GM21390 (cell line): ENCODE data around the gene CRIP3.

Experiments
- ATAC-seq: cut with Tn5 transposase; IDR thresholded peaks from one replicate; pipeline ENCODE4 v1.9.1; 2021; ENCODE audit not compliant: unreplicated experiment

CRIP3 gene

DNA sequence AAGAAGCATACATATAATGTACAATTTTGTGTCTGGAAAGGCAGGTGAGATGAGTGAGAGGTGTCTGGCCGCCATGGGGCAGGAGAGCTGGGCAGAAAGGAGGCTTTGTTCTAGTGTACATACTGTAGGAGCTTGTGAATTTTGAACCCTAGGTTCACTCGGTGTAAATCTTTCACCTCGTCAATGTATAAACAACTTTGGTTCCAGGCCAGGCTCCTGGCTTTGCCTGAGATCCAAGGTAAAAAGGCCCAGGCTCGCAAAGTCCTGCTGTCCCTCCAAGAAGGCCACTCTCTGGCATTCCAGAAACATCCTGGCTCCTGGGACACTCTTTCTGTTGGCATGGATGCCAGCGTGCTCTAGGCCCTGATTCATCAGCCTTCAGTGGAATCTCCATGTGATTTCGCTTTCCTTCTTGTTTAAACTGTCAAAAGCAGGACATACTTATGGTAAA, 17.7 kb downstream of the CRIP3 start:
- ATAC-seq: no peak

DNA sequence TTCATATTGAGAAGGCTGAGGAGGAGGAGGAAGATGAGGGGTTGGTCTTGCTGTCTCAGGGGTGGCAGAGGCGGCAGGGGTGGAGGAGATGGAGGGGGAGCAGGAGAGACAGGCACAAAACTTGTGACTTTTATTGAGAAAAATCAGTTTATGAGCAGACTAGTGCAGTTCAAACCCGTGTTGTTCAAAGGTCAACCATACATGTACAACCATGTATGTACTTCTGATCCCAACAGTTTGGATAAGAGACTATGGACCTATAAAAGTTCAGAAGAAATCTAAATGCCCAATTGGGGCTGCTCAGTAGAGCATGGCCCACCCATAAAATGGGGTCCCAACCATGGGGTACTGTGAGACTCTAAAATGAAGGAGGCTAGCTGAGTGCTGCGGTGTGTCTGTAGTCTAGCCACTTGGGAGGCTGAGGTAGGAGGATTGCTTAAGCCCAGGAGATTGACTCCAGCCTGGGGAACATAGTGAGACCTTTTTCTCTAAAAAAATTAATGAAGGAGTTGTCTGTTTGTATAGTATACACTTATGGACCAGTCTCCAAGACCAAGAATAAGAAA, 18.2 kb downstream of the CRIP3 start:
- no peak for ATAC-seq

DNA sequence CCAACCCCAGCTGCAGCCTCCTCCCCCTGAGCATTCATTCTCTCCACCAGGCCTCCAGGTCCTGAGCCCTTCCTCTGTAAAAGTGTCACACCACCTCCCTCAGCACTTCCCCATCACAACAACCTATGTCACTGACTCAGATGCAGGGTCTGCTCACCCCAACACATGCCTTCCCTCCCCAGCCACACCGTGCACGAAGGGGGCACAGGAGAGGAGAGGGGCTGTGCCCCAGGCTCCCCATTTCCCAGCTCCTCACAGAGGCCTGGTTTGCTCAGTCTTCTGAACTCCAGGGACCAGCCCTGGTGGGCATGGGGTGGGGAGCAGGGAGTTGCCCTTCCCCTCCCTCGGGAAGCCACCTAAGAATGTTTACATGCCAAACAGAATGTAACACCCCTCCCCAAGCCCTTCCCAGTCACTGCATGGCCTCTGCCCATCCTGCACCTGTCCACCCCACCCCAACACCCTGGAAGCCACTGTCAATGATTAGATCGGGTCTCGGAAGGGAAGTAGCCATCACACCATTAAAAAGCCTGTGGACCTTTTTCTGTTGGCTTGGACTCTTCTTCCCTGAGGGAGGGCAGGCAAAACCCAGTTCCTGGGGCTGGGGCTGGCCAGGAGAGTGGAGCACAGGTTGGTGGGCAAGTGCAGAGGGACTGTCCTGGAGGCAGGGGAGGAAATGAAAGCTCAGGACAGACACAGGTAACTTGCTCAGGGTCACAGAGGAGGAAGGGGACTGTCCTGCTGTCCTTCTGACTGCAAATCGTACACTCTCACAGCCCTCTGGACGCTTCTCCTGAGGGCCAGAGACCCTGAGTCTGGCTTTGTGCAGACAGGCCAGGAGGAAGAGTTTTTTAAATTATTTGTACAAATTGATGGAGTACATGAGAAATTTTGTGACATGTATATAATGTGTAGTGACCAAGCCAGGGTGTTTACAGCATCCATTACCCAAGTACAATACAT, 20.6 kb downstream of the CRIP3 start:
- no peak for ATAC-seq

DNA sequence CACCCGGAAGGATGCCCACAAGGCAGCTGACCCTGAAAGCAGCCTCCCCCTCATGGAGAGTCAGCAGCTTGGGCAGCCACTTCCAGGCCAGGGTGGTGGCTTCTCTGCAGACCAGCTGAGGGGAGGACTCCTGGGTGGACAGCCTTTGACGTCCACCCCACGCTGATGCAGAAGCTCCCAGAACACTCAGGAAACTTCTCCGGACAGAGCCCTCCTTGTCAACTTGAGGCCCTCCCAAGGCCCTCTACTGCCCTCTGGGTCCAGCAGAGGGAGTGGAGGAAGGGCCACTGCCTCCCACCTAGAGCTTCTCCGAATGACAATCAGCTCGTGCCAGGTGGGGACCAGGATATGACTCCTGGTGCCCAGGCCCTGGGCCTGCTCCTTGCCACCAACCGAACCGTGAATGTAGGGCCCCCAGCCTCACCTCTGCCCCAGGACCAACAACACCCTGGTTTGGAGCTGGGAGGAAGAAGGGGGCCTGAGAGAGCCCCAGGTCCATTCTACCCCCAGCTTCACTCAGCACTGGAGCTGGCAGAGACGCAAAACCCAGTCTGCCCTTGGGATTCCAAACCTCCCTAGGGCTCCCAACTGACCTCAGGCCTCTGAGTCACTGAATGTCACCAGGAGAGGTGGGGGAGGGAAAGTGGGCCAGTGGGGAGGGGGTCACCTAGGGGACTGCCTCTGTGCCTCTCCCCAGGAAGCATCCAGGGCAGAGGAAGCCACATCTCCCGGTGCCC, 21.5 kb downstream of the CRIP3 start:
- no peak for ATAC-seq

DNA sequence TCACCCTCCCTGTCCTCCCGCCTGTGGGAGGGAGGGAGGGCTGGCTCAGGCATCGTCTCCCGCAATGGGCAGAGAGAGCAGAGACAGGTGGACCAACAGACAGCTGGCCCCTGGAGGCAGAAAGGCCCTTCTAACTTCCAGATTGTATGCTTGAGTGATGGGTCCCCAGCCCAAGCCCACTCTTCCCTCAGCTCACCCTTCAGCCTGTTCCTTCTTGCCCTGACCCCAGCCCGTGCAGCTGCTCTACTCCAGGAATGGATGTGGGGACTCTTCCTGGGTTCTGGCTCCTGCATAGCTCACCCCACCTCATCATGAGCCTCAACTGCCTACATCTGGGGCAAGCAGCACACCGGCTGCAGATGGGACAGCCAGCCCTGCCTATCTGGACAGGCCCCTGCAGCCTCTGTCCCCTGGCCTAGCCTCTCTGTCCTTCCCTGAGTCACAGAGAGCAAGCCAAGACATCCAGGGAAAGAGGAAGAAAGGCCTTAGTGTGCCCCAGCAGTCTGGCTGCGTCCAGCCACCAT, 22.1 kb downstream of the CRIP3 start:
- no peak for ATAC-seq

DNA sequence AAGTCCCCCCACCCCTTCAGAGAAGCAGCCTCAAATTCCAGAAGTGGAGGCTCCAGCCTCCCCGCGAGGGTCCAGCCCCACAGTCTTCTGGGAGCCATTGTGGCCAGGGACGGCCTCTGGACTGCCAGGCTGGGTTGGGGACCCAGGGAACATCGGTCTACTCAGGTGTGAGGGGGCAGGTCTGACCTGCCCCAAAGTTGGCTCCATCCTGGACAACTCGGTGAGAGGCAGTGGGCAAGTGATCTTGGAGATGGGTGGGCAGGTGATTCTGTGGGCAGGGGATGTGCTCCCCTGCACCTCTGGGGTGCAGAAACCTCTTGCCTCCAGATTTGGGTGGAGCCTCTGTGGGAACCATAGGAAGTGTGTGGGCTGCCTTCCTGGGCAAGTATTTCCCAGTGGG, 22.8 kb downstream of the CRIP3 start:
- ATAC-seq: no peak

DNA sequence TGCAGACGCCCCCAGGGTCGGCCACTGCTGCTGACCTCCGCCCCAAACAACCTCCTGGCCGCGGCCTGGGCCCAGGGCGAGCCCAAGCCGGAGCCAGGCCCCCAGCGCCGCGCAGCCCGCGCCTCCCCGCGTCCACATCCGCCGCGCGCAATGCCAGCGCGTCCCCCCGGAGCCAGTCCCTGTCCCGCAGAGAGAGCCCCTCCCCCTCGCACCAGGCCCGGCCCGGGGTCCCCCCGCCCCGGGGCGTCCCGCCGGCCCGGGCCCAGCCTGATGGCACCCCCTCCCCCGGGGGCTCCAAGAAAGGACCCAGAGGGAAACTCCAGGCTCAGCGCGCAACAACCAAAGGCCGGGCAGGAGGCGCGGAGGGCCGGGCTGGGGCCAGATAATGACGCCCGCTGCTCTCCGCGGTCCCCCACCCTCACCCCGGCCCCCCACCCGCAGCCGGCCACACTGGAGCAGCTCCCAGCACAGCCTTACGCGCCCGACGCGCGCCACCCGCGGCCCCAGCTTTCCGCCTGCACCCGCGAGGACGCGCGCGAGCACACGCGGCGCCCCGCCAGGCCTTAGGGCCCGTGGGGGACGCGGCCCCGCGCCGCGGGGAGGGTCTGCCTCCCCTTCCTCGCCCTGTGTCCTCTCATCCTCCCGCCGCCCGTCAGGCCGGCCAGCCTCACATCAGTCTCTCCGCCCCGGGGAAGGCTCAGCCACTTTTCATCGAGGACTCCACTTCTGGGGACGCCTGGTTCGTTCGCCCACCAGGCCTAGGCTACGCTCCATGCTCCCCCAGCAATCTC, 23.4 kb downstream of the CRIP3 start:
- no peak for ATAC-seq

DNA sequence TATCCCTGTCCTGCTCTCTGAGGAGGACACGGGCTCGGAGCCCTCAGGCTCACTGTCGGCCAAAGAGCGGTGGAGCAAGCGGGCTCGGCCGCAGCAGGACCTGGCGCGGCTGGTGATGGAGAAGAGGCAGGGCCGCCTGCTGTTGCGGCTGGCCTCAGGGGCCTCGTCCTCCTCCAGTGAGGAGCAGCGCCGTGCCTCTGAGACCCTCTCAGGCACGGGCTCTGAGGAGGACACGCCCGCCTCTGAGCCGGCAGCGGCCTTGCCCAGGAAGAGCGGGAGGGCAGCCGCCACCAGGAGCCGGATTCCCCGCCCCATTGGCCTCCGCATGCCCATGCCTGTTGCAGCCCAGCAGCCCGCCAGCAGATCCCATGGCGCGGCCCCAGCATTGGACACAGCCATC, 24.7 kb downstream of the CRIP3 start:
- no peak for ATAC-seq

DNA sequence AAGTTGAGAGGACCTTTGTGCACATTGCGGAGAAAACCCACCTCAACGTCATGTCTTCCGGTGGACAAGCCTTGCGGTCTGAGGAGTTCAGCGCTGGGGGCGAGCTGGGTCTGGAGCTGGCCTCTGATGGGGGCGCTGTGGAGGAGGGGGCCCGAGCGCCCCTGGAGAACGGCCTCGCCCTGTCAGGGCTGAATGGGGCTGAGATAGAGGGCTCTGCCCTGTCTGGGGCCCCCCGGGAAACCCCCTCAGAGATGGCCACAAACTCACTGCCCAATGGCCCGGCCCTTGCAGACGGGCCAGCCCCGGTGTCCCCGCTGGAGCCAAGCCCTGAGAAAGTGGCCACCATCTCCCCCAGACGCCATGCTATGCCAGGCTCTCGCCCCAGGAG, 25.1 kb downstream of the CRIP3 start:
- ATAC-seq: no peak

DNA sequence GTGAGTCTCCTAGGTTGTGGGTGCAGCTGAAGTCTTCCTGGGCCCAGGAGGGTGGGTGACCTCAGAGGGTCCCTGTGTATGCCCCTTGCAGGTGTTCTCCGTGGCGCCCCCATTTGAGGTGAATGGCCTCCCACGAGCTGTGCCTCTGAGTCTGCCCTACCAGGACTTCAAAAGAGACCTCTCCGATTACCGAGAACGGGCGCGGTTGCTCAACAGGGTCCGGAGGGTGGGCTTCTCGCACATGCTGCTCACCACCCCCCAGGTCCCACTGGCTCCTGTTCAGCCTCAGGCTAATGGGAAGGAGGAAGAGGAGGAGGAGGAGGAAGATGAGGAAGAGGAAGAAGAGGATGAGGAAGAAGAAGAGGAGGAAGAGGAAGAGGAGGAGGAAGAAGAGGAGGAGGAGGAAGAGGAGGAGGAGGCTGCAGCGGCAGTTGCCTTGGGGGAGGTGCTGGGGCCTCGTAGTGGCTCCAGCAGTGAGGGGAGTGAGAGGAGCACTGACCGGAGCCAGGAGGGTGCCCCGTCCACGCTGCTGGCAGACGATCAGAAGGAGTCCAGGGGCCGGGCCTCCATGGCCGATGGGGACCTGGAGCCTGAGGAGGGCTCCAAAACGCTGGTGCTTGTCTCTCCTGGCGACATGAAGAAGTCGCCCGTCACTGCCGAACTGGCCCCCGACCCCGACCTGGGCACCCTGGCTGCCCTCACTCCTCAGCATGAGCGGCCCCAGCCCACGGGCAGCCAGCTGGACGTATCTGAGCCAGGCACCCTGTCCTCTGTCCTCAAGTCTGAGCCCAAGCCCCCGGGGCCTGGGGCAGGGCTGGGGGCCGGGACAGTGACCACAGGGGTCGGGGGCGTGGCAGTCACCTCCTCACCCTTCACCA, 25.8 kb downstream of the CRIP3 start:
- no peak for ATAC-seq

DNA sequence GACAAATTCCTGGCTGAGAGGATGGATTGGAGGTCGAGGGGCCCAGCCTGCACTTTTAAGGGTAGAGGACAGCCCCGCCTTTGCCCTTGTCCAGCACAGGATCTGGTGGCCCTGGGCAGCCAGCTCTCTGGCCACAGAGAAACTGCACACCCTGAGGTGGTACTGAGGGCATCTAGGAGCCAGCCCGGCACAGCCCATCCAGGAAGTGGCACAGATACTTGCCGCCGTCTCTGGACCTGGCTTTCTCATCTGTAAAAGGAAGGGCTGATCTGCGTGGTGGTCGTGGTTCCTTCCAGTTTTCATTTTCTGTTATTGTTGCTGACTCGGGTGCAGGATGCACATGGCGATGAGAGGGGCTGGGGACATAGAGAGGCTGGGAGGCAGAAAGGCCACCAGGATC, 26.6 kb downstream of the CRIP3 start:
- ATAC-seq: no peak

DNA sequence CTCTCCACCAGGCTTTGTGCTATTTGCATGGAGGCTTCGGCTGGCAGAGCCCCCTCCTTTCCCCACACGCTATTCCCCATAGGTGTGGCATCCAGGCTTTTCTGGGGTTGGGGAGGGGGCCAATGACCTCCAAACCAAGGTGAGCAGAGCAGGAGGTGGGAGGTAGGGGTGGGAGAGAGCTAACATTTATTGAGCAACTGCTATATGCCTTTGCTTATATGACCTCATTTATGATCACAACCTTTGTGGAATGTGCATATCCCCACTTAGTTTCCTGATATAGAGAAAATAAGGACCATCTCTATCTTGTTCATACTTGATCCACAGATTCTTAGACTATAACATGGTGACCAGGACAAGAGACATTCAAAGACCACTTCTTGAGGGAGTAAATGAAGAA, 28.4 kb downstream of the CRIP3 start:
- no peak for ATAC-seq

DNA sequence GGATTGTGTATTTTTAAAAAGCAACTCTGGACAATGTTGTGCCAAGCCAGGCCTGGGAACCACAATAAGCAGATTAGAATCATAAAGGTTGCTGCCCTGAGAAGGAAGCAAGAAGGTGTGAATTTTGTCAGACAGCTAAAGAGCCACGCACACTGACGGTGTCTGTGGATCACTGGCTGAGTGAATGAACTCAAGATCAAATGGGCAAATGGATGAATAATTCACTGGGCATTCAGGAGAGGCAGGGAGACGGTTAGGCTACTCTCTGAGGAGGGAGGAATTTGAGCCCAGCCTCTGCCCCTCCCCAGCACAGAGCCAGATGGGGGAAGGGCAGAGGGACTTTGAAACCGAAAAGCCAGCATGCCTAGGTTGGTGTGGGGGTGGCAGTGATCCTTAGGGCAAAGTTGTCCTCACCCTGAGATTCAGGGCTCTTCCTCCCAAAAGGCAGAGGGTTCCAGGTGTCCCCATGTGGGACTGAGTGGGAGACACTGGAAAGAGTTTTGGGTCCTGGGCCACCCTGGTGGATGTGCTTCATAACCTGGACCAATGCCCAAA, 30.0 kb downstream of the CRIP3 start:
- ATAC-seq: no peak

DNA sequence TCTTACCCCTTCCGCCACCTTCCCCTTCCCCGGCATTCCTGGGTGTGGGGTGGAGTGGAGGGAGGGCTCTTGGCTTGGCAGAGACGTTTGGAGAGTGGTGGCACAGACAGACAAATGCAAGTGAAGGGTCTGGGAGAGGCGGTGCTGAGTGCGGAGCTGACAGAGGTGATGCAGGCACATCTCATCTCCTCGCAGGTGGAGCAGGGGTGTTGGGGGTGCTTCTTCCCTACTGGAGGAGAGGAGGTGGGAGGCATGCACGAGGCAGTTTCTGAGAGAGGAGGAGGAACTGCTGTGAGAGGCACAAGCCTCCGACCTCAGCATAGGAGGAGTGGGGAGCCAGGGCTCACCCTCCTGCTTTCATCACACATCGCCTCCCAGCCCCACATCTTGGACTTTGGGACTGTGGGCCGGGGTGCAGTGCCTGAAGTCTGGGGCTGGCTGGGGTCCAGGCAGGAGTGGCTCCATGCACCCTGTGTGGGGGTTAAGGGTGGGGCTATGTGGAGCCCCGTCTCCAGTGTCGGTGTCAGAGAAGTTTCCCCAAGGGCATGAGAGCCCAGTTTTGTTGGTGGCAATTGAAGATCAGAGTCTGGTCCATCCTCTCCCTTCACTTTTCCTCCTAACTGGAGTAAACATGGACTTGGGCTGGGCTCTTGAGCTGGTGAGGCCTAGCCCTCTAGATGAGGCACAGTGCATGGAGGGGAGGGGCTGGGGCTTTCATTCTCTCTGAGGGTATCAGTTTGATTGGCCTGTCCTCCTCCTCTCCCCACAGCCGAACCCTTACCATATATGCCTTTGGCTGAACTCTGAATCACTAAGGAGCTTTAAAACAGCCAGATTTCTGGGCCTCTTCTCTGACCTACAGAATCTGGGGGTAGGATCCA, 30.7 kb downstream of the CRIP3 start:
- no peak for ATAC-seq

DNA sequence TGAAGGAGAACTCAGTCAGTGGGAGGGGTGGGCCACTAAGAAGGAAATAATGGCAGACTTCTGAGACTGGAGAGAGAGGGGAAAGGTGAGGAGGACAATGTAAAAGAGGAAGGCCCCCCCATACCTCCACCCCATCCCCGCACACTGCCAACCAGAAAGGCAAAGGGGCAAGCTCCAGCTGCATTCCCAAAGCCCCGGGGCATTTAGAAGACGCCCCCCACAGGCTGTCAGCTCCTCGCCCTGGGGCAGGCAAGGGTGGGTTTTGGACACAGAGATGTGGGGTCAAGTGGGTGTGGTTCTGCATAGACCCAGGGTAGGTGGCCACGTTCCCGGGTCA, 31.4 kb downstream of the CRIP3 start:
- no peak for ATAC-seq

DNA sequence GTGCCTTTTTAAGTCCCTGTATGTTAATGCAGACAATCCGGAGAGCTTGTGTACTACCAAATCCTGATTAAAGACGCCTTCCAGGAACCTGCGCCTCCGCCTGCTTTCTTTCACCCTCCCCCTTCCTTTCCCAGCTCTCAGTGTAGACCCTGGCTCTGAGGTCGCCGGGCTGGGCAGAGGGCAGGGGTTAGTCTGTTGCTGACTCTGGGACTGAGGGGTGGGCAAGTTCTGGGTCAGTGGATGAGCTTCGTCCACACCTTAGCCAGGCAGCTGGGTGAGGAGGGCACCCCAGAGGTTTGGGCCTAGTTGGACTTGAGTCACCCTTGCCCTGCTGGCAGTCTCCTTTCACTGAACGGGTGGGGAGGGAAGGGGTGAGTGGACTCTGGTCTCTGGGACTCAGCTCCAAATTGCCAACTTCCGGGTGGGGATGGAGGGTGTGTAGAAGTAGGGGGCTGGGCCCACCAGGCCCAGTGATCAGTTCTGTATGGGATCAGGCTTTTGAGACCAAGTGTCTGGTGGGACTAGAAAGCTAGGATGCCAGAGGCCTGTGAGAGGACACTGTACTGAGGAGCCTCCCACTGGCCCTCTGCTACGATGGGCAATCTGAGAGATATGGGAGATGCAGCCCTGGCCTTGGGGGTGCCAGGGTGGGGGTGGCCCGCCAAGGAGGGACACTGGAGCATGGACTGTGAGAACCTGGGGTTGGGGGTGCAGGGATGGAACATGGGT, 31.9 kb downstream of the CRIP3 start:
- no peak for ATAC-seq

DNA sequence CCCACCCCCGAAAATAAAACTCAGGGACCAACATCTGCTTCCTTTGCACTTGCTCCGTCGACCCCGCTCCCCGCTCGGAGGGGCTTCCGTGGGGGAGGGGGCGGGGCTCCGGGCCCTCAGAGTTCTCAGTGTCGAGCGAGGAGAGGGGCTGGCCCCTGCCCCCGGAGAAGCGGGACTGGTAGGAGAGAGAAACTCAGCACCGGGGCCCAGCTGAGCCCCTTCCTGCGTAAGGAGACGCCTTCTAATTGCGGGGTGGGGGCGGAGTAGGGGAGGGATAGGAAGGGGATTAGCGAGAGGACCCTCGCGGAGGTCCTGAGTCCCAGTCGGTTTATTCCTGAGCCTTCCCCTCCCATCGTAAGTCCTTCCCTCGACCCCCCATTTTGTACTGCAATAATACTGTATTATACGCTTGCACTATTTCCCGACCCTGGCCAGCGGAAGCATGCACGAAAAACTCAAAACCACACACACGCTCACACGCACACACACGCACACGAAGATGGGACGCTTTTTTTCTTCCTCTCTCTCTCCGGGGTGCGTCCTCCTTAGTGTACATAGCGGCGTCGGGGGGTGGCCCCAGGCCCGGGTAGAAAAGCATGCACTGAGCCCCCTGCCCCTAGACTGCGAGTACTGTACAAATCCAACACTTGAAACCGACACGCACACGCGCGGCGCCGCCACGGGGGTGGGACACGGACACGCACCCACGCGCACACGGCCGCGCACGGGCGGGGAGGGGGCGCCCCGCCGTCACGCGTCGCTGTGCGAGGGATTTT, 32.6 kb downstream of the CRIP3 start:
- ATAC-seq: no peak
